VCaP (cell line): ENCODE measurements around the gene CETN2.
"Not testable (repeated sequence)": the region's sequence is repeated elsewhere in the genome, so short reads cannot be mapped to it uniquely, and the experiment has no call there.

Source experiments
- H3K27ac ChIP-seq: fragments of 450-650 bp; 2 replicates; pipeline ENCODE4 v1.5.1; 2017
- TF ChIP-seq, protein P1 (sequence below): fragments of 450-650 bp; conservative IDR thresholded peaks from 2 replicates; pipeline ENCODE4 v1.5.1; 2017; ENCODE audit warnings: mild to moderate bottlenecking, moderate library complexity

The CETN2 gene

GRCh38 chrX:152818356-152818755 is 12.2 kb downstream of the CETN2 start:
- TF ChIP-seq, protein P1, sequence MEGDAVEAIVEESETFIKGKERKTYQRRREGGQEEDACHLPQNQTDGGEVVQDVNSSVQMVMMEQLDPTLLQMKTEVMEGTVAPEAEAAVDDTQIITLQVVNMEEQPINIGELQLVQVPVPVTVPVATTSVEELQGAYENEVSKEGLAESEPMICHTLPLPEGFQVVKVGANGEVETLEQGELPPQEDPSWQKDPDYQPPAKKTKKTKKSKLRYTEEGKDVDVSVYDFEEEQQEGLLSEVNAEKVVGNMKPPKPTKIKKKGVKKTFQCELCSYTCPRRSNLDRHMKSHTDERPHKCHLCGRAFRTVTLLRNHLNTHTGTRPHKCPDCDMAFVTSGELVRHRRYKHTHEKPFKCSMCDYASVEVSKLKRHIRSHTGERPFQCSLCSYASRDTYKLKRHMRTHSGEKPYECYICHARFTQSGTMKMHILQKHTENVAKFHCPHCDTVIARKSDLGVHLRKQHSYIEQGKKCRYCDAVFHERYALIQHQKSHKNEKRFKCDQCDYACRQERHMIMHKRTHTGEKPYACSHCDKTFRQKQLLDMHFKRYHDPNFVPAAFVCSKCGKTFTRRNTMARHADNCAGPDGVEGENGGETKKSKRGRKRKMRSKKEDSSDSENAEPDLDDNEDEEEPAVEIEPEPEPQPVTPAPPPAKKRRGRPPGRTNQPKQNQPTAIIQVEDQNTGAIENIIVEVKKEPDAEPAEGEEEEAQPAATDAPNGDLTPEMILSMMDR: no peak
- no peak overlapping the region for H3K27ac ChIP-seq

DNA sequence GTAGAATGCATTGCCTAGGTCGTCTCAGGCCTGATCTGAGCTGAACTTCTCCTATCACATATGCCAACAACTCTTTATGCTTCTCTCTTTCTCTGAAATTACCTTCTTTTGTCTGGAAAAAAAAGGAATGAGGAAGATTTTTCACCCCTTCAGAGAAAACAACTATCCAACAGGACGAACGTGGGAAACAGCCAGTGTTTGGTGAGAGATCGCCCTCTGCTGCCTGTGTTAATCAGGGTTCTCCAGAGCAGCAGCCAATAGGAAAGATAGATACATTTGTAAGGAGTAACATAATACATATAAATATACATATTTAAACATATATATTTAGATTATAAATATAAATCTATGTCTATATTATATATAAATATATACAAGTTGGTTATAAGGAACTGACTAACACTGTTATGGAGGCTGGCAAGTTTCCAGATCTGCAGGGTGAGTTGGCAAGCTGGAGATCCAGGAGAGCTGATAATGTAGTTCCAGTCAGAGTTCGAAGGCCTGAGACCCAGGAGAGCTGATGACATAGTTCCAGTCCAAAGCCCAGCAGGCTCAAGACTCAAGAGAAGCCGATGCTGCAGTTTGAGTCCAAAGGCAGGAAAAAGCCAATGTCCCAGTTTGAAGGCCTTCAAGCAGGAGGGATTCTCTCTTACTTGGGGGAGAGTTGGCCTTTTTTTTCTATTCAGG is 13.3 kb downstream of the CETN2 start:
- TF ChIP-seq, protein P1: peak; percentile 71
- H3K27ac ChIP-seq: no peak overlapping the region

DNA sequence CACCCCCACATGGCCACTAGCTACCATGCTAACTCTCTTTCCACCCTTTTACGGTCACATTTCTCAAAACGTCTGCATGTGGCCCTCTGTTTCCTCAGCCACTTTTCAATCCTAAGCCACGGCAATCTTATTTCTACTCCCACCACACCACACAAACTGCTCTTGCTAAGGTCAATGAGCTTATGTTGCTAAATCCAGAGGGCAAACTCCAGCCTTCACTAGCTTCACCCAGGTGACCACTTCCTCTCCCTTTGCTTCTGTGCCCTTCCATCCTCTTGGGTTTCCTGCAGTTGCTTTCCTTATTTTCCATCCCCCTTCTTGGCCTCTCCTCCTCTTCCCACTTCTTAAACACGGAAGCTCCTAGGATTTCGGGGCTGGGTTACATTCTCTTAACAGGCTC is 16.5 kb downstream of the CETN2 start:
- TF ChIP-seq, protein P1: no peak
- H3K27ac ChIP-seq: no peak overlapping the region

DNA sequence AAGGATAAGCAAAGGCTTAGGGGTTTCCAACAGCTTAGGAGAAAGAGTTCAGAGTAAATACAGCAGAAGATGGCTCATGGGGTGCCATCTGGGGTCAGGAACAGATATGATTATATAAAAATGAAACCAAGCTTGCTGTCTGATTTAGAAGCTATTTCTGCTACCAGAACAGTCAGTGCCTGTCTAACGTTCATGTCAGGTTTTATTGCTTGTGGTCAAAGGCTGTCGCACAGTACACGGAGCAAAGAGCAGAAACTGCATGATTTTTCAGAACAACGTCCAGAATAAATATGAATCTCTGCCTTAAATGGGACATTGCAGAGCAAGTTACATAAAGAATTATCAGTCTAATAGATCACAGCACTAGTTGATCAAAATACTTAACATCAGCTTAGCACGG is 17.4 kb downstream of the CETN2 start:
- H3K27ac ChIP-seq: no peak overlapping the region
- TF ChIP-seq, protein P1: no peak

DNA sequence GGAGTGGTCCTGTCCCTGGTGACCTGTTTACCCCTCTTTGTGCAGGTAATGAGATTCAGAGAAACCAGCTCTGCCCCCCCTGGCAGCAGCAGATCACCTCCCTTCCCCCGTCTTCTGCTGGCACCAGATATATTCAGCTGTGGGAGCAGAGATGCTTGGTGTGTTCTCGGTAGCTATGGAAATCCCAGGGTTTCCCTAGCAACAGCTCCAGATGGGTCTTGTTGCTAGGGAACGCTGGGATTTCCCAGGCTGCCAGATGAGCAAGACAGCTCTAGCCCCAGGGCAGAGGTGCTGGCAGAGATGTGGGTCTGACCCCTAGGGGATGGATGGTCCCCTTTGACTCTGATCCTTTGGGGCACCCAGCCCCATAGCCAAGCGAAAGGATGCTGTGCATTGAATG is 20.2 kb downstream of the CETN2 start:
- TF ChIP-seq, protein P1: no peak

DNA sequence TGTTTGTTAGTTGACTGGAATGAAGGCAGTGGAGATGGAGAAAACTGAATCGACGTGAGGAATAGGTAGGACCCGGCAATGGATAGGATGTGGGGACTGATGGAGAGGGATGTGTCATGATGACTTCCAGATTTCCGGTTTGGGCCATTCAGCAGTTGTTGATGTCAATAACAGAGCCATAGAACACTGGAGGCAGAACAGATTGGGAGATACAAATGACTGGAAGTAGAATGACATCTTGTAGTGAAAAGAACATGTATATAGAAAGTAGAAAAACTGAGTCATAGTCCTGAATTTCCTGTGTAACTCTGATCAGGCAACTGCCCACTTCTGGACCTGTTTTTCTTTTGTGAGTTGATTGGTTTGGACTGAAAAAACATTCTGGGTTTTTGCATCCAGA is 24.5 kb downstream of the CETN2 start:
- TF ChIP-seq, protein P1: no peak
- no peak overlapping the region for H3K27ac ChIP-seq

More for the DNA sequence above, 20.2 kb downstream of the CETN2 start:
- no peak overlapping the region for H3K27ac ChIP-seq

- no peak overlapping the region for H3K27ac ChIP-seq
- TF ChIP-seq, protein P1: no peak
Observed at GRCh38 chrX:152798945-152799344, 31.6 kb downstream of the CETN2 start.

DNA sequence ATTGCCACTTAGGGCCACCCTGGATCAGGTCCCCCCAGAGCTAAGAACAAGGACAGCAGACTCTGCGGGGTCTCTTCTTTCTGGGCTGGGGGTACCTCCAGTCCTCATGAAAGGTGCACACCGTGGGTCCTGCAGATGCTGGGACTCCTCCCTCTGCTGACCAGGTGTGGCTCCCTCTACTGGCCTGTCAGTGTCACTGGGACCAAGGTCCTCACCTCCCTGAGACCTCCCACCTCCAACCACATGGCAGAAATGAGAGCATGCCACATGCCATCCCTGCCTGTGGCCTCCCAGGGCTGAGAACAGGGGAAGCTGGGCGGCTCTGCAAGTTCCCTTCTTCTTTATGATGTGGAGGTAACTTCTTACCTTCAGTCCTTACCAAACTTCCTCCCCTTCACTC is 43.5 kb downstream of the CETN2 start:
- H3K27ac ChIP-seq: not testable (repeated sequence)
